Ovary (tissue), 3 donors: ENCODE data around the gene OR2H1.

ENCODE experiments used
- CTCF ChIP-seq, 3 donors: fragments of 450-650 bp in 2 of 3; fragments of 200-600 bp in 1 of 3; IDR thresholded peaks; one replicate each; pipeline versions ENCODE4 v1.5.1 to v1.8.0; 2016 to 2022; ENCODE audit warnings: antibody characterized with exemption in 3 of 3, mild to moderate bottlenecking in 1 of 3
- POLR2A ChIP-seq: fragments of 450-650 bp; IDR thresholded peaks from one replicate; pipeline ENCODE4 v1.6.1; 2017; ENCODE audit warnings: antibody characterized with exemption, mild to moderate bottlenecking, moderate library complexity
- donor health status: DM: no; HTN: no; CAD: no.

GRCh38 chr6:29510746-29511300 lies 53.9 kb downstream of the OR2H1 start:
- TF ChIP-seq CTCF (IDR thresholded peaks at IDR 0.05) (no peak), POLR2A (no peak)
